ENCODE data around the gene MTMR3. TPM values are rescaled to one million over a fixed set of nuclear protein-coding genes. Genes with fewer than 3 reads are reported as not detected.

Gene MTMR3
- total and polyA plus RNA-seq, 2 of the 8 experiments (the other 6 are each of a cell fraction or from before 2014, with no cell fraction given), result 16.9 to 18.5 TPM

DNA sequence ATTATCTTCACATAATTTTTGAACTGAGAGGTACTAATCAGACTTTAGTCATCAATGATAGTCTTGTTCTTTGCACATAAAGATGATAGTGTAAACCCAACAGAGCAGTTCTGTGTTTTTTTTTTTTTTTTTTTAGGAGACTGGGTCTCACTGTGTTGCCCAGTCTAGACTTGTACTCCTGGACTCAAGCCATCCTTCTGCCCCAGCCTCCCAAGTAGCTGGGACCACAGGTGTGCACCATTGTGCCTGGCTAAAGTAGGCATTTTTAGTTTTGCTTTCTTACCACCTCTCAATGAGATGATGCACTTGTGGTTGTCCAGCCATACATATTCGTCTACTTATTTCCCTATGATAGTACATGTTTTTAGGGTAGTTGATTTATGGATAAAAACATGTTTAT lies 50.6 kb downstream of the MTMR3 start:
- no peak overlapping the region for H3K18ac ChIP-seq (ENCODE audit: extremely low read depth, low read length)
- CTCF ChIA-PET (ENCODE audit: partially characterized antibody), result interaction anchor here (0.6 to 1.5 kb wide), 3 partner anchors 11 to 519 kb away, joined by 3 read pairs; no protein-coding TSS in a partner anchor
- DNase-seq (ENCODE audit: low read depth in 1 of 2, low spot score in 2 of 2), result no peak
- no peak overlapping the region for H3K14ac ChIP-seq (ENCODE audit: insufficient read length)
- H3K27ac ChIP-seq (ENCODE audit: low read depth, low read length), result no peak overlapping the region
- peaks cover 0 to 2% of the 10 kb centered on the region in 2 experiments for H4K20me1 ChIP-seq (replicated peaks in 1 of 2; ENCODE audit: control insufficient read depth in 1 of 2, insufficient read depth in 2 of 2, low read length in 2 of 2)
- no peak overlapping the region for H3K4me2 ChIP-seq (ENCODE audit: insufficient read depth in 1 of 2, low read depth in 2 of 2, low read length in 2 of 2)
- no peaks in the 10 kb centered on the region for H3K4me1 ChIP-seq (replicated peaks in 1 of 4; ENCODE audit: control insufficient read depth in 3 of 4, insufficient read depth in 4 of 4, low read length in 3 of 4)
- no peak overlapping the region for H3K9ac ChIP-seq (replicated peaks in 1 of 4; ENCODE audit: extremely low read depth in 1 of 4, low read depth in 3 of 4, low read length in 3 of 4)
- H4K91ac ChIP-seq (replicated peaks; ENCODE audit: insufficient read length, low read length), result no peak overlapping the region
- no peak overlapping the region for H3K4me3 ChIP-seq (ENCODE audit: extremely low read depth in 1 of 4, insufficient read depth in 2 of 4, low read depth in 3 of 4, low read length in 4 of 4)
- H4K8ac ChIP-seq (ENCODE audit: extremely low read depth, insufficient read depth, low read length), result no peak overlapping the region
- no peak overlapping the region for H4K5ac ChIP-seq (ENCODE audit: insufficient read length, low read depth, low read length)
- H3K23ac ChIP-seq (ENCODE audit: insufficient read length), result no peak overlapping the region
- H2BK12ac ChIP-seq (ENCODE audit: low read depth, low read length), result no peak overlapping the region
- no peaks in the 10 kb centered on the region for H3K36me3 ChIP-seq (ENCODE audit: control insufficient read depth in 2 of 4, insufficient read depth in 4 of 4, low read length in 3 of 4)
- no peaks in the 10 kb centered on the region for H3K23me2 ChIP-seq (ENCODE audit: low read depth, low read length)
- peaks cover 0 to 67% of the 10 kb centered on the region in 2 experiments; a peak in 2 of 4 replicates for H3K79me2 ChIP-seq (ENCODE audit: control insufficient read depth in 1 of 2, insufficient read depth in 2 of 2, low read length in 2 of 2)
- no peak for FAIRE-seq
- POLR2A ChIA-PET (ENCODE audit: partially characterized antibody), result no interaction called here
- no peak overlapping the region for H3K4ac ChIP-seq (replicated peaks; ENCODE audit: insufficient read length, low read depth, low read length)
- H3K79me1 ChIP-seq (ENCODE audit: low read depth, low read length), result no peaks in the 10 kb centered on the region
- no peak overlapping the region for H2BK5ac ChIP-seq (ENCODE audit: low read depth, low read length)
- no peaks in the 10 kb centered on the region for H3K27me3 ChIP-seq (replicated peaks in 1 of 4; ENCODE audit: control insufficient read depth in 3 of 4, extremely low read depth in 1 of 4, insufficient read depth in 3 of 4, low read length in 3 of 4)
- WGBS, 2 experiments (ENCODE audit: extremely low coverage in 1 of 2, insufficient coverage in 1 of 2, insufficient read length in 1 of 2, insufficient replicate concordance in 2 of 2, low coverage in 1 of 2, low lambda C conversion rate in 2 of 2, missing lambda C conversion rate in 1 of 2), result 84% methylated on average over 1 of the region's 1 CpG; no CpG with 5 or more reads in 1 of the 2 experiments
- H2AFZ ChIP-seq (ENCODE audit: low read length), result no peak overlapping the region
- no peak overlapping the region for H2BK15ac ChIP-seq (ENCODE audit: low read length)
- no peak overlapping the region for H2BK20ac ChIP-seq (ENCODE audit: low read length)
- no peak overlapping the region for H3K56ac ChIP-seq (replicated peaks; ENCODE audit: insufficient read length, low read depth, low read length)
- H2AK5ac ChIP-seq (ENCODE audit: low read depth, low read length), result no peak overlapping the region
- H2BK120ac ChIP-seq (replicated peaks; ENCODE audit: low read depth, low read length), result no peak overlapping the region
- no peaks in the 10 kb centered on the region for H3K9me3 ChIP-seq (ENCODE audit: insufficient read depth in 2 of 2, low read depth in 1 of 2, low read length in 1 of 2)
- TF ChIP-seq TBP (IDR thresholded peaks at IDR 0.05; ENCODE audit: low read depth, low read length), result no peak
- TF ChIP-seq SRF (IDR thresholded peaks at IDR 0.05; ENCODE audit: low read depth, low read length), result no peak
- no peak for TF ChIP-seq HDAC6 (IDR thresholded peaks at IDR 0.05; ENCODE audit: low read depth, low read length)
- no peak for TF ChIP-seq NRF1 (IDR thresholded peaks at IDR 0.05; ENCODE audit: low read depth, low read length)
- no peak for TF ChIP-seq JUND (IDR thresholded peaks at IDR 0.05; ENCODE audit: low read length)
- TF ChIP-seq EZH2 (IDR thresholded peaks at IDR 0.05; ENCODE audit: low read depth, low read length, severe bottlenecking), result no peak
- no peak for TF ChIP-seq SP2 (IDR thresholded peaks at IDR 0.05; ENCODE audit: low read length)
- no peak for TF ChIP-seq RAD21 (IDR thresholded peaks at IDR 0.05 in 1 of 2, conservative IDR thresholded peaks at IDR 0.05 in 1 of 2; ENCODE audit: low read depth in 2 of 2, low read length in 2 of 2)
- TF ChIP-seq SIRT6 (IDR thresholded peaks at IDR 0.05; ENCODE audit: low read length), result no peak
- no peak for TF ChIP-seq CBX8 (IDR thresholded peaks at IDR 0.05; ENCODE audit: borderline replicate concordance, low read depth, low read length)
- TF ChIP-seq, protein P1, sequence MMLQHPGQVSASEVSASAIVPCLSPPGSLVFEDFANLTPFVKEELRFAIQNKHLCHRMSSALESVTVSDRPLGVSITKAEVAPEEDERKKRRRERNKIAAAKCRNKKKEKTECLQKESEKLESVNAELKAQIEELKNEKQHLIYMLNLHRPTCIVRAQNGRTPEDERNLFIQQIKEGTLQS (IDR thresholded peaks at IDR 0.05; ENCODE audit: insufficient read depth, low read depth, low read length), result no peak
- TF ChIP-seq GABPA (IDR thresholded peaks at IDR 0.05; ENCODE audit: borderline replicate concordance, insufficient read depth, low read length), result no peak
- TF ChIP-seq CTBP2 (IDR thresholded peaks at IDR 0.05; ENCODE audit: borderline replicate concordance, insufficient read depth, insufficient read length, low read length), result no peak
- TF ChIP-seq RFX5 (IDR thresholded peaks at IDR 0.05; ENCODE audit: borderline replicate concordance, low read depth, low read length), result no peak
